ENCODE results near the gene ADIPOR1.
"Not testable (repeated sequence)": the region's sequence is repeated elsewhere in the genome, so short reads cannot be mapped to it uniquely, and the experiment has no call there.

The ADIPOR1 gene, protein sequence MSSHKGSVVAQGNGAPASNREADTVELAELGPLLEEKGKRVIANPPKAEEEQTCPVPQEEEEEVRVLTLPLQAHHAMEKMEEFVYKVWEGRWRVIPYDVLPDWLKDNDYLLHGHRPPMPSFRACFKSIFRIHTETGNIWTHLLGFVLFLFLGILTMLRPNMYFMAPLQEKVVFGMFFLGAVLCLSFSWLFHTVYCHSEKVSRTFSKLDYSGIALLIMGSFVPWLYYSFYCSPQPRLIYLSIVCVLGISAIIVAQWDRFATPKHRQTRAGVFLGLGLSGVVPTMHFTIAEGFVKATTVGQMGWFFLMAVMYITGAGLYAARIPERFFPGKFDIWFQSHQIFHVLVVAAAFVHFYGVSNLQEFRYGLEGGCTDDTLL

GRCh38 chr1:202957733-202958543 is at the start of gene ADIPOR1:
ADIPOR1 (minus strand) TSS chr1:202958312; CDS start chr1:202951070, 7,242 bp downstream.
- DNase-seq, result peak; percentile 84

DNA sequence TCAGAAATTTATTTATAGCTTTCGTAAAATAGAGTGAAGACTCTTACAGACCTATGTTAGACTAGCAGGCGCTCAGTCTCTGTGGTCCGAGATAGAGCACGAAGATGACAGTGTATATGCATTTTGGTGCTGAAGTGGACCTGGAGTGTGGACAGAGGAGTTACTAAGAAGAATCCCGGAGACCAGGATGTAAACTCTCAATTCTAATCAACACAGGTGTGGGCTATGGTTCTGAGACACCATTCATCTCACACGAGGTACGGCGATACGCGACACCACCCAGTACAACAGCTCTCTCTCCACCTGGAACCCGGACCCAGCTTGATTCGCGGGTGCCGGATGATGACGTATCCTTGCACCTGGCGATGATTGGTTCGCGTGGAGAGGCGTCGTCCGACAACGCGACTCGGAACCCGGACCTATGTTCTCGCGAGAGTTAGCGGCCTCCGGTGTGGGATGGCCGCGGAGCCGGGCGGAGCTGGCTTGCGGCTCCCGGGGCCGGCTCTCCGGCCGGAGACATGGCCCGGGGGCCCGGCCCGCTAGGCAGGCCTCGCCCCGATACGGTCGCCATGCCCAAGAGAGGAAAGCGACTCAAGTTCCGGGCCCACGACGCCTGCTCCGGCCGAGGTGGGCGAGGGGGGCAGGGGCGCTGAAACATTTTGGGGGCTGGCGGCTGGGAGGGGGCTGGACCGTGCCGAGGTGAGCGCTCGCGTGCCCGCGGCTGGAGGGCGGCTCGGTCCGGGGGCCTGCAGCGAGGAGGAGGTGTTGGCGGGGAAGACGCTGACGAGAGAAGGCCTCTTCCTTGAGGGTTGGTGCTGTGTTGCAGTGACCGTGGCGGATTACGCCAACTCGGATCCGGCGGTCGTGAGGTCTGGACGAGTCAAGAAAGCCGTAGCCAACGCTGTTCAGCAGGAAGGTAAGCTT is 49.1 kb upstream of the ADIPOR1 start, which contains the start of gene TMEM183A:
Gene TMEM183A (plus strand): TSS at position 427 of the 924 bp plus-strand sequence. CDS start 92 bp downstream, at position 519.
- peak; percentile 96 for DNase-seq

- not testable (repeated sequence) for DNase-seq
Observed at GRCh38 chr1:203005395-203006142, 47.5 kb upstream of the ADIPOR1 start.

DNA sequence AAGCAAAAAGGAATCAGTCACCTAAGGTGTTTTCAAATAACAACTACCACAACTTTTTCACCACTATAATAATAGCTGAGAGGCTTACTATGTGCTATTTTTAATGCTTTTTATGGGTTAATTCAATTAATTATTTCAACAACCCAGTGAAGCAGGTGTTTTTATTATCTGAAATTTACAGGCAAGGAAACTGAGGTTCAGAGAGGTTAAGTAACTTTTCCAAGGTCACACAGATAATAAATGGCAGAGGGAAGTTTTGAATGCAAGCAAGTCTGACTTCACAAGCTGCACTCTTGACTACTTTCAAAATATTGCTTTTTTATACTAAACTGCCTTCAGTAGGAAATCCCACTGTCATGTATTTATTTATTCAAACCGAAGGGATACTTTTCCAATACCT is 44.8 kb upstream of the ADIPOR1 start:
- DNase-seq, result no peak

- DNase-seq, result no peak
Observed at GRCh38 chr1:203001986-203002385, 43.9 kb upstream of the ADIPOR1 start.

DNA sequence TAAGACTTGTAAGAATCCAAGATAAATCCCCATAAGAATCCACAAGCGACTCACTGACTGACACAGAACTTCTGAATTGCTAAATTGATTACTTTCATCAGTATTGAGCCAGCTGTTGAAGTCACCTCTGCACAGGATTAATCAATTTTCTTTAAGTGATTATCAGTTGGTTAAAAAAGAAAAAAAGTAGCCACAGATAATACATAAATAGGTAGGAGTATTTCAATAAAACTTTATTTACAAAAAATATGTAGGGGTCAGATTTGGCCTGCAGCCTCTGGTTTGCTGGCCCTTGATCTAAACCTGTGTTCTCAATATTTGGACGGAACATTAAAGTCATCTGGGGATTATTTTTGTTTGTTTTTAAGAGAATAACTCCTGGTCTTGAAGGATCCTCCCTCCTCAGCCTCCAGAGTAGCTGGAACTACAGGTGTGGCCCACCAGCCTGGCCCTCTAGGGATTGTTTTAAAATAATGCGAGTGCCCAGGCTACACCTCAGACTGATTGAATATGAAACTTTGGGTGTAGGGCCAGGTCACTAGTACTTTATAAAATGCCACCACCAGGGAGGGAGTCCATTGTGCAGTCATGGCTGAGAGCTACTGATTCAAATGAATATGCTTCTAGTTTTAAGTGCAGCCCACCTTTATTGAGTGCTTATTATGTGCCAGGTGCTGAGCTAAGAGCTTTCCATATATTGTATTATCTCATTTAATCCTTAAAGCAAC is 42.3 kb upstream of the ADIPOR1 start:
- DNase-seq, result no peak

- DNase-seq, result peak; percentile 42
Observed at GRCh38 chr1:202998836-202999750, 41.0 kb upstream of the ADIPOR1 start.

- no peak for DNase-seq
Observed at GRCh38 chr1:202994756-202995155, 36.6 kb upstream of the ADIPOR1 start.

- no peak for DNase-seq
Observed at GRCh38 chr1:202991112-202991511, 33.0 kb upstream of the ADIPOR1 start.

DNA sequence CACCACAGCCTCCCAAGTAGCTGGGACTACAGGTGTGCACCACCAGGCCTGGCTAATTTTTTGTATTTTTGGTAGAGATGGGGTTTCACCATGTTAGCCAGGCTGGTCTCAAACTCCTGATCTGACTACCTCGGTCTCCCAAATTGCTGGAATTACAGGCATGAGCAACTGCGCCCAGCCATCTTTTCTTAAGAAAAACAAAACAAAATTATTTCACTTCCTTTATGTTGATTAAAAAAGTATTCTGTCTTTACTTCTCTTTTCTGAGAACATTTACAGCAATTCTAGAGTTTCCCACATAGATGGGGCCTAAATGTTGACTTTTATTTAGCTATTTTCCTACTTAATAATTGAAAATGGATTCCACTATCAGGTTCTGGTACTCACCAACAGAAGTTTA is 31.8 kb upstream of the ADIPOR1 start:
- DNase-seq, result no peak

DNA sequence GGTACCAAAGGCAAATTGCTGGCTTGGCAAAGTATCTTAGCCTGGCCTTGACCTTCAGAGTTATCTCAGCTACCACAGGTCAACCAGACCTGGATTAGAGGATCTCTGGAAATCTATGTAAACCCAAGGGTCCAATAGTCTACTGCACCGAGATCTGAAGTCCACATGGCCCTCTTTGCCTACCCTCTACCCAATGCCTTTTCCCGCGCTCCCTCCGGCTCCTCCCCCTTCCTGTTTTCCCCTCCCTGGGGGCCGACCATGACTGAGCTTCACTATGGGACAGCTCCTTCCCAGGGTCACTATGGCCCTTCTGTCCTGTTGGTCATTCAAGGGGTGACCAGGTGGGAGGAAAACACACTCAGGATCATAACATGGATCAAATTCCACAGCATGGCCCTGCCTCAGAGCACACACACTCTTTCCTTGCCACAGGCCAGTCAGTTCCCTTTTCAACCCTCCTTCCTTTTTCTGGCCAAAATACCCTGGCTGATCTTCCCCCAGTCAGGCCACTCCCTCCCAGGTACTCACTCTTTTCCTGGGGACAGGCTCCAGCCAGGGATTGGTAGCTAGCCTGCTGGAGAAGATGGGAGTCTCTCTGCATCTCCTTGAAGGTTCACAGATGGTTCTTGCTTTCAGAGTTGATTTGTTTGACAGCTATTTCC is 29.9 kb upstream of the ADIPOR1 start:
- no peak for DNase-seq

GRCh38 chr1:202987255-202987654 is 29.1 kb upstream of the ADIPOR1 start:
- DNase-seq, result no peak

GRCh38 chr1:202986120-202986519 is 28.0 kb upstream of the ADIPOR1 start:
- DNase-seq, result not testable (repeated sequence)

- no peak for DNase-seq
Observed at GRCh38 chr1:202982715-202983430, 24.8 kb upstream of the ADIPOR1 start.

GRCh38 chr1:202981939-202982338 is 23.8 kb upstream of the ADIPOR1 start:
- DNase-seq, result no peak

- DNase-seq, result no peak
Observed at GRCh38 chr1:202979459-202979858, 21.3 kb upstream of the ADIPOR1 start.

- no peak for DNase-seq
Observed at GRCh38 chr1:202976633-202977032, 18.5 kb upstream of the ADIPOR1 start.

DNA sequence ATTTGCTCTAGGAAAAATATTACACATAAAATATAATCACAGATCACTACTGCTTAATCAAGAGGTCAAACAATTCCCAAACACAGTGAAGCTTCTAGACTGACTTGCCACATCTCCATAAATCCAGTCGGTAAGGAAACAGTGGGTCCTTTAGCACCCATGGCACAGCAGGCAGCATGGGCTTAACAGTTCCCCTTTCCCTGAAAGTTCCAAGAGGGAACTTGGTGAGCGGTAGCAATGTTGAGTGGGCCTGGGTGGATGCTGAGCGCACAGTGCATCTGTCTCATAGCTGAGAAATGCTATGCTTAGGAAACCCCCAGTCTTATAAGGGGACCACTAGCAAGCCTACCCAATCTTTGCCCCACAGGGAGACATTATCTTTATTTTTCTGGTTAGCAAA is 16.7 kb upstream of the ADIPOR1 start:
- DNase-seq, result no peak

GRCh38 chr1:202972046-202972445 is 13.9 kb upstream of the ADIPOR1 start:
- no peak for DNase-seq

All from NCI-H1105 (cell line).